VCaP (cell line): ENCODE results near the gene DNPH1.

Source experiments
- H3K27ac ChIP-seq: fragments of 450-650 bp; 2 replicates; pipeline ENCODE4 v1.5.1; 2017
- TF ChIP-seq, protein P1 (sequence below): fragments of 450-650 bp; conservative IDR thresholded peaks from 2 replicates; pipeline ENCODE4 v1.5.1; 2017; ENCODE audit warnings: mild to moderate bottlenecking, moderate library complexity

The DNPH1 gene

DNA sequence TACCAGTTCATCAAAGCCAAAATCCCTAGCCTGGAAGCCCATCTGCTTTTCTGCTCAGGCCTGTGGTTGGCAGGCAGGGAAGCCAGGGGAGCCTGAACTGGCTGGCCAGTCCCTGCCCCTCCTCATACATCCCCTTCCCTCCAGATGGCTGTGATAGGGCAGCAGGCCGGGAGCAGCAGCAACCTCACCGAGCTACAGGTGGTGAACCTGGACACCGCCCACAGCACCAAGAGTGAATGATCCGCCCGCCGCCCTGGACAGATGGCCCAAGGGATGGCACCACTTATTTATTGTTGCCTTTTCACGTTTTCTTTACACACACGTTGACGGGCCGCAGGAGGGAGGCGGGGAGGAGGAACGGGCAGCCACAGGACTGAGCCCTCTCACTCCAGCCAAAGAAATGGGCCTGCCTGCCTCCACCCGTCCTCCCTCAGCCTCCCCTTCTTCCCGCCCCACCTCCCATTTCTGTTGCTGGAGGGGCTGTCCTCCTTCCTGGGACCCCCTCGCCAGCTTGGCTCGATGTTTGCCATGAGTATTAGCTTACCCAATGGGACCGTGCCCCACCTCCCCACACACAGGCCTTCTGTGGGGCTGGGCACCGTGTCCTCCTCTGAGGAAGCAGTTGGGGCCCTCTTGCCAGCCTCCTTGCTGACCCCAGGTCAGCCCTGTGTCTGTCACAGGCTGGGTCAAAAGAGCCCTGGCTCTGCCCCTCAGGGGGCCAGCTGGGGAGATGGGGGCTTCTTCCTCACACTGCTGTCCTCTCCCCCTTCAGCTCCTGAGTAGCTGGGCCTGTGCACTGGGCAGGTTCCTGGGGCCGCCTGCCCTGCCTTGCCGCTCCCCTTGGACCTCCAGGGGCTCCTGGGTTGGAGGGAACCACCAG, 50.1 kb downstream of the DNPH1 start:
- TF ChIP-seq, protein P1, sequence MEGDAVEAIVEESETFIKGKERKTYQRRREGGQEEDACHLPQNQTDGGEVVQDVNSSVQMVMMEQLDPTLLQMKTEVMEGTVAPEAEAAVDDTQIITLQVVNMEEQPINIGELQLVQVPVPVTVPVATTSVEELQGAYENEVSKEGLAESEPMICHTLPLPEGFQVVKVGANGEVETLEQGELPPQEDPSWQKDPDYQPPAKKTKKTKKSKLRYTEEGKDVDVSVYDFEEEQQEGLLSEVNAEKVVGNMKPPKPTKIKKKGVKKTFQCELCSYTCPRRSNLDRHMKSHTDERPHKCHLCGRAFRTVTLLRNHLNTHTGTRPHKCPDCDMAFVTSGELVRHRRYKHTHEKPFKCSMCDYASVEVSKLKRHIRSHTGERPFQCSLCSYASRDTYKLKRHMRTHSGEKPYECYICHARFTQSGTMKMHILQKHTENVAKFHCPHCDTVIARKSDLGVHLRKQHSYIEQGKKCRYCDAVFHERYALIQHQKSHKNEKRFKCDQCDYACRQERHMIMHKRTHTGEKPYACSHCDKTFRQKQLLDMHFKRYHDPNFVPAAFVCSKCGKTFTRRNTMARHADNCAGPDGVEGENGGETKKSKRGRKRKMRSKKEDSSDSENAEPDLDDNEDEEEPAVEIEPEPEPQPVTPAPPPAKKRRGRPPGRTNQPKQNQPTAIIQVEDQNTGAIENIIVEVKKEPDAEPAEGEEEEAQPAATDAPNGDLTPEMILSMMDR: no peak
- H3K27ac ChIP-seq: no peak overlapping the region

DNA sequence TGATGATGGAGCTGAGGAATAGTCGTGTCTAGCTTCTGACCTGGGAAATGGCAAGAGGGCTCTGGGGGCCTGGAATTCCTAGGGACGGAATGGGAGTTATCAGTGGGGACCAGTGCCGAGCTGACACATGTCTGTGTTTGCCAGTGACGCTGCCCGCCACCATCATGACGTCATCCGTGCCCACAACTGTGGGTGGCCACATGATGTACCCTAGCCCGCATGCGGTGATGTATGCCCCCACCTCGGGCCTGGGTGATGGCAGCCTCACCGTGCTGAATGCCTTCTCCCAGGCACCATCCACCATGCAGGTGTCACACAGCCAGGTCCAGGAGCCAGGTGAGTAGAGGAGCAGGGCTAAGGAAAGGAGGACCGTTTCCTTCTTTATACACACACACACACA, 51.1 kb downstream of the DNPH1 start:
- TF ChIP-seq, protein P1: no peak
- H3K27ac ChIP-seq: no peak overlapping the region

DNA sequence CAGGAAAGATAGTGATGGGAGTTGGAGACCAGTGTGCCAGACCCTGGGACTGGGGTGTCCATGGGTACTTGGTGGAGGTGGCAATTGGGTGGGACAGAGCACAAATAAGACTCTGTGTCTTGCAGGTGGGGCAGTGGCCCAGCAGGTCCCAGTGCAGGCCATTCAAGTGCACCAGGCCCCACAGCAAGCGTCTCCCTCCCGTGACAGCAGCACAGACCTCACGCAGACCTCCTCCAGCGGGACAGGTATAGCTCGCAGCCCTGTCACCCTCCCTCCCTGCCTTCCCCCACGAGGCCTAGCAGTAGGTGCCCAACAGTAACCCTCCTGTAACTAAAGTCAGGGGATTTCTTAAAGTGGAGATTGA, 52.9 kb downstream of the DNPH1 start:
- no peak overlapping the region for H3K27ac ChIP-seq

DNA sequence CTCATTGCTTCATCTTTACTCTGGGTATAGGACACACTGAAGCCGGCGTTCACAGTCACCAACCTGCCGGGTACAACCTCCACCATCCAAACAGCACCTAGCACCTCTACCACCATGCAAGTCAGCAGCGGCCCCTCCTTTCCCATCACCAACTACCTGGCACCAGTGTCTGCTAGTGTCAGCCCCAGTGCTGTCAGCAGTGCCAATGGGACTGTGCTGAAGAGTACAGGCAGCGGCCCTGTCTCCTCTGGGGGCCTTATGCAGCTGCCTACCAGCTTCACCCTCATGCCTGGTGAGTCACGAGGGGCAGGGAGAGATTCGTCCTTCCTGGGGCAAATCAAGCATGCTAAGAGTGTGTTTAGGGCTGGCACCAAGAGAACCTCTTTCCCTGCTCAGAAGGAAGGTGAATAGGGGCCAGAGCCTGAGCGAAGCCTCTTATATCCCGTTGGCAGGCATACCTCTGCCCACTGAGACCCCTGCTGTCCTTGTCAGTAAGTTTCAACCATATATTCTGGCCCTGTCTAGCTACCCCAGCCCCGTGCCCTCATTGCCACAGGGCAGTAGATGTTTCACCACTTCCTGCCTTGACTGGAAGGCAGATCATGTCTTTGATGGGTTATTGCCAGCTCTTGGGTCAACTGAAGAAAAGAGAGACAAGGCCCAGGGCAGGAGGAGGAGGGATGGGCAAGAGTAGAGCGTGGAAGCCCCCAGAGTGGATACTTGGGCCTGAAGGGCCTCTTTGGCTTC, 53.4 kb downstream of the DNPH1 start:
- TF ChIP-seq, protein P1: no peak
- no peak overlapping the region for H3K27ac ChIP-seq

More for the DNA sequence above, 52.9 kb downstream of the DNPH1 start:
- TF ChIP-seq, protein P1: no peak
